Spleen (tissue), 13 donors: Measurements from ENCODE around the gene KRTCAP3. TPM values are rescaled to one million over a fixed set of nuclear protein-coding genes. Genes with fewer than 3 reads are reported as not detected.

Source experiments
- DNase-seq: peaks from one replicate; pipeline ENCODE4 v3.0.0-alpha.2; 2020
- H3K27ac ChIP-seq, 8 donors: fragments of 200-600 bp; sonication (generic) in 7 of 8; 1 replicate in 4 of 8; 2 replicates in 4 of 8; pipeline versions ENCODE4 v1.5.0 to v1.8.0; 2016 to 2021; ENCODE audit warnings: inconsistent platforms in 4 of 8, mild to moderate bottlenecking in 4 of 8, moderate library complexity in 1 of 8
- H3K27me3 ChIP-seq, 7 donors: fragments of 200-600 bp; sonication (generic) in 6 of 7; replicated peaks in 1 of 7; 1 replicate in 4 of 7; 2 replicates in 3 of 7; pipeline versions ENCODE4 v1.5.0 to v1.8.0; 2016 to 2021; ENCODE audit warnings: inconsistent platforms in 3 of 7, mild to moderate bottlenecking in 1 of 7
- H3K36me3 ChIP-seq, 6 donors: fragments of 200-600 bp; sonication (generic) in 5 of 6; 1 replicate in 4 of 6; 2 replicates in 2 of 6; pipeline versions ENCODE4 v1.5.0 to v1.8.0; 2016 to 2021; ENCODE audit warnings: inconsistent platforms in 2 of 6
- H3K4me1 ChIP-seq, 6 donors: fragments of 200-600 bp; sonication (generic) in 5 of 6; 1 replicate in 3 of 6; 2 replicates in 3 of 6; pipeline versions ENCODE4 v1.5.0 to v1.8.0; 2016 to 2021; ENCODE audit warnings: inconsistent platforms in 3 of 6
- H3K4me3 ChIP-seq, 8 donors: fragments of 200-600 bp; sonication (generic) in 7 of 8; 1 replicate in 4 of 8; 2 replicates in 4 of 8; pipeline versions ENCODE4 v1.5.0 to v1.8.0; 2016 to 2021; ENCODE audit warnings: inconsistent platforms in 4 of 8, mild to moderate bottlenecking in 4 of 8, moderate library complexity in 2 of 8
- H3K9me3 ChIP-seq, 8 donors: fragments of 200-600 bp; sonication (generic) in 7 of 8; 1 replicate in 4 of 8; 2 replicates in 4 of 8; pipeline versions ENCODE4 v1.5.0 to v1.8.0; 2016 to 2021; ENCODE audit warnings: inconsistent platforms in 4 of 8
- CTCF ChIP-seq, 11 experiments: fragments of 200-600 bp in 7 of 11; fragments of 450-650 bp in 4 of 11; sonication (generic) in 4 of 11; IDR thresholded peaks in 8 of 11; conservative IDR thresholded peaks in 3 of 11; 1 replicate in 7 of 11; 2 replicates in 4 of 11; pipeline versions ENCODE4 v1.4.0 to v1.8.0; 2016 to 2021; ENCODE audit warnings: antibody characterized with exemption in 11 of 11, inconsistent platforms in 4 of 11, mild to moderate bottlenecking in 1 of 11
- POLR2A ChIP-seq, 3 donors: fragments of 450-650 bp; IDR thresholded peaks; one replicate each; pipeline ENCODE4 v1.5.1; 2017; ENCODE audit warnings: antibody characterized with exemption in 3 of 3, mild to moderate bottlenecking in 1 of 3
- POLR2AphosphoS5 ChIP-seq, 3 donors: sonication (generic); formaldehyde crosslinking; IDR thresholded peaks; one replicate each; pipeline ENCODE4 v1.5.1; 2017; ENCODE audit warnings: antibody characterized with exemption in 3 of 3
- WGBS, 5 donors: extraction: QIAGEN DNeasy Blood & Tissue Kit in 3 of 5; methylation state at CpG; one replicate each; pipeline versions ENCODE4 v1.1.5 to v1.1.7; 2013 to 2018; 5-methylcytosine and 5-hydroxymethylcytosine counted together
- intact Hi-C: fragments of 100-400 bp; cut with DNase I; formaldehyde crosslinking; loops from one replicate; pipeline ENCODE4 v1.15.0; 2023; ENCODE audit warnings: low total_unique reads
- long read RNA-seq, 2 donors: transcript quantifications; one replicate each; lab custom pipeline, GENCODE V29; 2026
- polyA plus RNA-seq, 3 donors: library from polyadenylated mRNA; stranded (reverse); fragments of 200-250 nt; gene quantifications; one replicate each; pipeline ENCODE4 v1.2.1, GENCODE V29; 2013
- total RNA-seq, 7 donors: library from RNA; depleted of rRNA in 3 of 7; stranded (reverse); fragments of >200 nt in 3 of 7; fragmentation: NEBNext Ultra II Directional in 4 of 7; extraction: Animal tissue kit (Norgen Biotek cat#: 25700) in 4 of 7; gene quantifications; one replicate each; pipeline versions ENCODE4 v1.1.0 to v1.2.1, GENCODE V29; 2016 to 2021
- donor health status: healthy with polysubstance abuse.
- donor health status: DM: no; HTN: no; CAD: no; lungs with moderate emphysema.
- donor health status: DM: no; HTN: no; CAD: no.
- donor health status: Bipolar disorder and iron deficiency.
- donor health status: healthy.
- donor health status: DM: no; HTN: no; CAD: no.
- donor health status: DM: yes; HTN: yes; CAD: no.

KRTCAP3 gene
- 1 to 10 TPM in 6 of 7 donors, not detected in 1; 2.2 to 5.4 (median 3.3) TPM for total RNA-seq
- polyA plus RNA-seq: 1 to 10 TPM; 2.5 to 5.7 (median 4.5) TPM
- long read RNA-seq, donor 1: 0 reads
- long read RNA-seq, donor 2, partial matches to known transcripts: 0 of 2 reads
- long read RNA-seq, donor 2, other reads (novel, unspliced or antisense): 0 of 2 reads

- H3K9me3 ChIP-seq: no peaks in the 10 kb centered on the region
- peaks cover 3 to 93% (median 62%) of the 10 kb centered on the region in 6 donors for H3K36me3 ChIP-seq
- peak within 1 kb of the TSS in 5 of 8 donors; percentile 10 to 47 (median 24) for H3K27ac ChIP-seq
- H3K4me1 ChIP-seq: peaks cover 0 to 14% (median 3%) of the 10 kb centered on the region in 6 donors
- TF ChIP-seq CTCF (IDR thresholded peaks at IDR 0.05 in 8 of 11, conservative IDR thresholded peaks at IDR 0.05 in 3 of 11): peak in 4 of 11 experiments; percentile 8 to 36 (median 20)
- TF ChIP-seq POLR2AphosphoS5 (IDR thresholded peaks at IDR 0.05): peak; percentile 29 to 76 (median 31)
- TF ChIP-seq POLR2A (IDR thresholded peaks at IDR 0.05): no peak
- peak; percentile 88 for DNase-seq
- peak within 1 kb of the TSS in 3 of 8 donors; percentile 2 to 35 (median 19) for H3K4me3 ChIP-seq
- intact Hi-C loops: no loop called here
- no peaks in the 10 kb centered on the region for H3K27me3 ChIP-seq
- 52 to 67% (median 65%) methylated on average over 61 to 80 of the region's 80 CpGs for WGBS, 5 donors
Measured at GRCh38 chr2:27441958-27442919, at the start of gene KRTCAP3. Gene KRTCAP3 (plus strand): TSS chr2:27442381. CDS start chr2:27442413, 32 bp downstream.

GRCh38 chr2:27393225-27393624, 49.0 kb upstream of the KRTCAP3 start:
- Histone ChIP-seq H3K36me3 (peaks cover 0 to 22% (median 5%) of the 10 kb centered on the region in 6 donors), H3K27me3 (no peaks in the 10 kb centered on the region), H3K27ac (no peak overlapping the region), H3K4me3 (no peak overlapping the region), H3K4me1 (peaks cover 0 to 11% (median 0%) of the 10 kb centered on the region in 6 donors), H3K9me3 (no peaks in the 10 kb centered on the region)
- intact Hi-C loops: no loop called here
- TF ChIP-seq POLR2AphosphoS5 (IDR thresholded peaks at IDR 0.05) (no peak), POLR2A (IDR thresholded peaks at IDR 0.05) (no peak), CTCF (IDR thresholded peaks at IDR 0.05 in 8 of 11, conservative IDR thresholded peaks at IDR 0.05 in 3 of 11) (no peak)
- WGBS, 5 donors: 96 to 98% (median 98%) methylated on average over 33 of the region's 33 CpGs
- no peak for DNase-seq

- 87 to 95% (median 92%) methylated on average over 5 of the region's 5 CpGs for WGBS, 5 donors
- Histone ChIP-seq H3K4me1 (peaks cover 0 to 36% (median 6%) of the 10 kb centered on the region in 6 donors), H3K36me3 (peaks cover 0 to 37% (median 0%) of the 10 kb centered on the region in 6 donors), H3K27ac (no peak overlapping the region), H3K27me3 (no peaks in the 10 kb centered on the region), H3K4me3 (no peak overlapping the region), H3K9me3 (no peaks in the 10 kb centered on the region)
- TF ChIP-seq POLR2AphosphoS5 (IDR thresholded peaks at IDR 0.05) (no peak), CTCF (IDR thresholded peaks at IDR 0.05 in 8 of 11, conservative IDR thresholded peaks at IDR 0.05 in 3 of 11) (no peak), POLR2A (IDR thresholded peaks at IDR 0.05) (no peak)
- intact Hi-C loops: no loop called here
- DNase-seq: no peak
Measured at GRCh38 chr2:27398962-27399361, 43.2 kb upstream of the KRTCAP3 start.
